IPS DF 19.7 (cell line): ENCODE results near the gene OR4E1.
A peak's percentile ranks its signal among the peaks of the same experiment; 100 is the strongest.
"Not testable (repeated sequence)": the region's sequence is repeated elsewhere in the genome, so short reads cannot be mapped to it uniquely, and the experiment has no call there.

Experiments used
- DNase-seq: peaks from one replicate; pipeline ENCODE4 v3.0.0-alpha.2; 2013; ENCODE audit warnings: low read depth, low spot score

The OR4E1 gene, protein sequence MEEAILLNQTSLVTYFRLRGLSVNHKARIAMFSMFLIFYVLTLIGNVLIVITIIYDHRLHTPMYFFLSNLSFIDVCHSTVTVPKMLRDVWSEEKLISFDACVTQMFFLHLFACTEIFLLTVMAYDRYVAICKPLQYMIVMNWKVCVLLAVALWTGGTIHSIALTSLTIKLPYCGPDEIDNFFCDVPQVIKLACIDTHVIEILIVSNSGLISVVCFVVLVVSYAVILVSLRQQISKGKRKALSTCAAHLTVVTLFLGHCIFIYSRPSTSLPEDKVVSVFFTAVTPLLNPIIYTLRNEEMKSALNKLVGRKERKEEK

GRCh38 chr14:21673718-21674117, at the start of gene OR4E1:
Gene OR4E1 (minus strand): TSS chr14:21673818. CDS start chr14:21670935, 2,883 bp downstream.
- DNase-seq = no peak

DNA sequence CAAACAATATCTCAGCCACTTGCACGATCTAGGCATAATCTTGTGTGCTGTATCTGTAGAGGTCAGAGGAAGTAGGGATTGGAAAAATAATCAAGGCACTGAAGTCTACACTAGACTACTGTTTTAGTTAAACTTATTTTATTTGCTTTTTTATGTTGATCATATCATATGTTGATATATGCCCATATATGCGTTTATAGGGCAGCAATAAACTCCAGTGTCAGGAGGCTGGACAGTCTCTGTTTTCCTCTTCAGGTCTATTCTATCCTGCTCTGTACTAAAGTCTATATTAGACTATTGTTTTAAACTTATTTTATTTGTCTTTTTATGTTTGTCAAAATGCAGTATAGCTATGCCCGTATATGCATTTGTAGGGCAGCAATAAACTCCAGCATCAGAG, 47.9 kb upstream of the OR4E1 start:
- DNase-seq = no peak

DNA sequence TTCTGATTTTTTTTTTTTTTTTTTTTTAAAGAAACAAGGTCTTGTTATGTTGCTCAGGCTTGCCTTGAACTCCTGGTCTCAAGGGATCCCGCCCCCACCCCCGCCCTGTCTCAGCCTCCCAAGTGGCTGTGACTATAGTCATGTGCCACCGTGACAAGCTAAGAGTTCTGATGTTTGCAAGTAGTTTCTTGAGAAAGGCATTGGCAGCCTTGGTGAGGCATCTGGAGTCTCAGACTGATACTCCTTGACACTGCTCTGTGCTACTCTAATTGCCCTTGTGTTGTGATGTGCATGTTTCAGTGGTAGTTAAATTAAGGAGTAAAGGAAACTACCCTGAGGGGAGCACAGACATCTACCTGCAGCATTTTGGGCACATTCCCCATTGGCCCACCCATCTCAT, 46.2 kb upstream of the OR4E1 start:
- no peak for DNase-seq

DNA sequence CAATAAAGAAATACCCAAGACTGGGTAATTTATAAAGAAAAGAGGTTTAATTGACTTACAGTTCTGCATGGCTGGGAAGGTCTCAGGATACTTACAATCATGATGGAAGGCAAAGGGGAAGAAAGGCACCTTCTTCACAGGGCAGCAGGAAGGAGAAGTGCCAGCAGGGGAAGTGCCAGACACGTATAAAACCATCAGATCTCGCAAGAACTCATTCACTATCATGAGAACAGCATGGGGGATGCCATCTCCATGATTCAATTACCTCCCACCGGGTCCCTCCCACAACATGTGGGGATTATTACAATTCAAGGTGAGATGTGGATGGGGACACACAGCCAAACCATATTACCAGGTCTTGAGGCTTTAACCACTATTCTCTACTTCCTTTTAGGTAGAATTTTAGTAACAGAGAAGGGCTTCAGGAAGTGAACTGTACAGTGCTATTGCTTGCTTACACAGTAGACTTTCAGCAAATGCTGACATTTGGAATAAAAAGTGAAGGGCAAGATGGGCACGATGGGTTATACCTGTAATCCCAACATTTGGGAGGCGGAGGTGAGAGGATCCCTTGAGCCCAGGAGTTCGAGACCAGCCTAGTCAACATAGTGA, 40.8 kb upstream of the OR4E1 start:
- DNase-seq = no peak

- no peak for DNase-seq
Measured at GRCh38 chr14:21712036-21712435, 38.4 kb upstream of the OR4E1 start.

GRCh38 chr14:21711360-21711961, 37.8 kb upstream of the OR4E1 start:
- DNase-seq = peak; percentile 15

DNA sequence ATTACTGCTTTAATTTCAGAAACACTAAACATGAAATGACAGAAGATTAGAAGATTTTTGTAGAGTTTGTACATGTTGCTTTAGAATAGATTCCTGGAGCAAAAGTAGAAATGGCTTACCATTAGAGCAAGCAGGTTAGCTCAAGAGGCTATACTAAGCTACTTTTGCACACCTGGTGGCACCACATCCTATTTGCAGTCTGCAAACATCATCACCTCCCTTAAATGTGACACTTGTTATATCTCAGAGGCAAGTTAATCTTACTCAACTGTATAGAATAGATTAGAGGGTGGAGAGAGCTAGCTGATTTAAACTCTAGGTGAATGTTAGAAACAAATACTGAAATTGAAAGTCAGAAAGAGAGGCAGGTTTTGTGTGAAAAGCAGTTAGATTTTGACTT, 30.7 kb upstream of the OR4E1 start:
- no peak for DNase-seq

- DNase-seq = no peak
Measured at GRCh38 chr14:21703357-21704326, 30.0 kb upstream of the OR4E1 start.

DNA sequence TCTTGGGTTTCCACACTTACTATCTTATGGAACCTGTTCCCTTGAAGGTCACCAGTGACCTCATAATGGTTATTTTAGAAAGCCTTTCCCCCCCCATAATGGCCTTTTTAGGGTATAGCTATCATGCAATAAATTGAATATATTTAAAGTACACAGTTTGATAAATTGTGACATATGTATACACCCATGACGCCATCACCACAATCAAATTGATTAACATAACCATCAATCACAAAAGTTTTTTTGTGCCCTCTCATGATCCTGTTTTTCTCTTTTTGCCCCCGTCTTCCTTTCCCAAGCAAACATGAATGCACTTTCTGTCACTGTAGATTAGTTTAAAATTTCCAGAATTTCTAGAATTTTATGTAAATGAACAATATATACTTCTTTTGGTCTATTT, 28.7 kb upstream of the OR4E1 start:
- DNase-seq = no peak

- no peak for DNase-seq
Measured at GRCh38 chr14:21699551-21699950, 25.9 kb upstream of the OR4E1 start.

- DNase-seq = not testable (repeated sequence)
Measured at GRCh38 chr14:21698538-21698937, 24.9 kb upstream of the OR4E1 start.

DNA sequence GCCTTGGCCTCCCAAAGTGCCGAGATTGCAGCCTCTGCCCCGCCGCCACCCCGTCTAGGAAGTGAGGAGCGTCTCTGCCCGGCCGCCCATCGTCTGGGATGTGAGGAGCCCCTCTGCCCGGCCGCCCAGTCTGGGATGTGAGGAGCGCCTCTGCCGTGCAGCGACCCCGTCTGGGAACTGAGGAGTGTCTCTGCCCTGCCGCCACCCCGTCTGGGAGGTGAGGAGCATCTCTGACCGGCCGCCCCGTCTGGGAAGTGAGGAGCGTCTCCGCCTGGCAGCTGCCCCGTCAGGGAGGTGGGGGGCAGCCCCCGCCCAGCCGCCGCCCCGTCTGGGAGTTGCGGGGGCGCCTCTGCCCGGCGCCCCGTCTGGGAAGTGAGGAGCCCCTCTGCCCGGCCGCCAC, 24.0 kb upstream of the OR4E1 start:
- DNase-seq = not testable (repeated sequence)

GRCh38 chr14:21694425-21694824, 20.8 kb upstream of the OR4E1 start:
- DNase-seq = no peak

DNA sequence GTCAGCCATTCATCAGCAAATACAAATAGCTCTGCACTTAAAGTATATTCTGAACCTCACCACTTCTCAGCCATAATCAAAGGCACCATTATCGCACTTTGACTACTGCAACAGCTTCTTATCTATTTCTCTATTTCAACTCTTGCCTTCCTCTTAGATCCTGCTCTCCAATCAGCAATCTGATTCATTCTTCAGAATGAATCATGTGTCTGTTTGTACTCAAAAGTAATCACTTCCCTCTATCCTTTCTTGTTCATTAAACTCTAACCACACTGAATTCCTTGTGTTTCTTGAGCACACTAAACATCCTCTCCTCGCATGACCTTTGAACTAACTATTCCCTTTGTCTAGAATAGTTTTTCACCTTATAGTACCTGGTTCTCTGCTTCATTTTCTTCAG, 12.8 kb upstream of the OR4E1 start:
- no peak for DNase-seq

- DNase-seq = no peak
Measured at GRCh38 chr14:21680072-21680471, 6.5 kb upstream of the OR4E1 start.

- DNase-seq = no peak
Measured at GRCh38 chr14:21675566-21675965, 1.9 kb upstream of the OR4E1 start.

DNA sequence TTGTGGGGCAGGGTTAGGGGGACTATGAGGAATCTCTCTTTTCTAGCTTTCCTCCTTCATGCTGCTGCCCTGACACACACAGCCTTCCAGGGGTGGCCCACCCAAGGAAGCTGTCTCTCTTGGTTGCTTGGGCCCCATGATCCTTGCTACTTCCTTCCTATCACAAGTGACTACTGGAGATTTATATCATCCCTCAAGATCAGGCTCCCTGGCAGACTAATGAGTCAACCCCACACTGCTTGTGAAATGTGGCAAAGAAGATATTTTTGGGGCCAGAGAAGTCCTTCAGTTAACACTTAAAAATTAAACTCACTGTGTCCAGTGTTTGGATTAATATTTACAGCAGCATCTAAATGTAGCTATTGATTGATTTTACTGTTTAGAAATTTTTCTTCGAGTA, 1.5 kb downstream of the OR4E1 start:
- no peak for DNase-seq

- DNase-seq = no peak
Measured at GRCh38 chr14:21671371-21671770, 2.2 kb downstream of the OR4E1 start.

- DNase-seq = no peak
Measured at GRCh38 chr14:21669284-21669683, 4.3 kb downstream of the OR4E1 start.

- no peak for DNase-seq
Measured at GRCh38 chr14:21668377-21668776, 5.2 kb downstream of the OR4E1 start.

DNA sequence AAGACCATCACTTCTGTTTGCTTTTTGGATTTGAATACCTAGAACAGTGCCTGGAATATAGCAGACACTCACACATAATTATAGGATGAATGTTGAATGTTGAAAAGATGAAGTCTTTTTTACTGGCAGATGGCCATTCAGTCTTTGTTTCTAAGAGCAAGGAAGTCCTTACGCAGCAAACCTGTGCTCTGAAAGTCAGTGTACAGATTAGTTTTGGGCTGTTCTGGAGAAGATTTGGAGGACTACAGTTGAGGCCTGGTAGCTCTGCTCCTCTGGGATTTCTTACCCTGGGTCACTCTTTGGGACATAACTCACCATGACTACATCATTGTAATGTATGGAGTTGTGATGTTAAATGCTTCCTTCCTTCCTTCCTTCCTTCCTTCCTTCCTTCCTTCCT, 16.6 kb downstream of the OR4E1 start:
- DNase-seq = no peak

DNA sequence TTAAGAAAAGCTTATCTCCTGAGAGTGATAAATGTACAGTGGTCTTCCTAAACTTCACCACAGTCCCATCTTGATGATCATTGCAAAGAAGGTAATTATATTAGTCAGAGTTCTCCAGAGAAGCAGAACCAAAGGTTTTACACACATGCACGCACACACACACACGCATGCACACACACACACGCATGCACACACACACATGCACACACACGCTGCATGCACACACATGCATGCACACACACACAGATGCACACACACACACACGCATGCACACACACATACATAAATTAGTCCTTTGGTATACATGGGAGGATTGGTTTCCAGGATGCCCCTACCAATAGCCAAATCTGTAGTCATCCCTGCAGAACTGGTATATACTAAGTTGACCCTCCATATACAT, 19.4 kb downstream of the OR4E1 start:
- no peak for DNase-seq
